GM21619 (cell line): ENCODE data around the gene PRR3.

Experiments
- ATAC-seq: cut with Tn5 transposase; IDR thresholded peaks from one replicate; pipeline ENCODE4 v1.9.1; 2021; ENCODE audit not compliant: unreplicated experiment

The PRR3 gene

DNA sequence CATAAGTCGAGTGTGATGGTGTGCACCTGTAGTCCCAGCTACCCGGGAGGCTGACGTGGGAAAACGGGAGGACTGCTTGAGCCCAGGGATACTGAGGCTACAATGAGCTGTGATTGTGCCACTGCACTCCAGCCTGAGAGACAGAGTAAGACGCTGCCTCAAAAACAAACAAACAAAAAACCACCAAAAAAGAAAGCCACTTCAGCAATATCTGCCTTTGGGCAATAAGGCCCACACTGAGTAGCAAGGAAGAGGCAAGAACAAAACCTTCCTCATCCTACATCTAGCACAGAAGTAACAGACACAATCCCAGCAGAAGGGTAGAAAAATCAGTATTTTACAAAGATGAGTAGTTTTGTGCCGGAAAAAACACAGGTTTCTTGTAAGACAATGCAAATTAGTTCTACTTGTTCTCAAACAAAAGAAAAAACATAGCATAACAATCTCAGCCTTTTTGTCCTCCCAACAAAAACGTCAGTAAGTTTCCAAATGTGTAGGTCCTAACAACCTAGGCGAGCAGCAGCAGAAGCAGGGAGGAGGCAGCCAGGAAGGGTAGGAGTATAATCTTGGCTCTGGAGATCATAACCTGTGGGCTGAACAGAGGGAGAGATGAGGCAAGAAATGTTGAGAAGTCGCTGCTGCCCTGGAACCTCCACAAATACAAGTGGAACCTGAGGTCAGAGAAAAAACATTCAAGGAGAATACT is 54.2 kb downstream of the PRR3 start:
- ATAC-seq: no peak

DNA sequence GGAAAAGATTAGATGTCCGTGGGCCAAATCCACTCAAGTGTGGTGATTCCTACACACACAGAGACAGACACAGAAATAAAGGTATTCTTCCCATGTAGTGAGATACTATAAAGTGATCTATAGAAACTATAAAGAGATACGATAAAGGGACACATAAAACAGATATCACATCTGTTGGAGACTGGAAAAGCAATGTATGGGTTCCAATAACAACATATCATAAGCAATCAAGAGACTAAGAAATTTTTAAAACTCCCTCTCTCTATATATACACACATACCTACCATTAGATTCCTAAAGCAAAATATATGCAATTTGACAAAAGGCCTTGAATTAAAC is 54.7 kb downstream of the PRR3 start:
- no peak for ATAC-seq

DNA sequence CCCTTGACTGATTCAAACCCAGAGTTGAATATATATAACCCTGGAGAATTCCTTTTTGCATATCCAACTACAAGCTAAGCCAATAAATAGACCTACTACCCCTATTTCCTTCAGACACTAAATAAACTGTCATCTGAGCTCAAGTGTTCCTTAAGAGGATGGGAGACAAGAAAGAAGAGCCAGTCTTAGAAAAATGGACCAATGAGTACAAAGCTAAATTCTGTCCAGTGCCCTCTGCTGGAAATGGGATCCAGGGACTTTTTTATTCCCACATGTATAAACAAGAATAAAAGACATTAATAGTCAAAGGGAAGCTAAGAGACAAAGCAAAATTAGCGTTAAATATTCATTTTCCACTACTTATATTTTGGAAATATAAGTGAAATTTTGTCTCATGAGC is 55.1 kb downstream of the PRR3 start:
- no peak for ATAC-seq

DNA sequence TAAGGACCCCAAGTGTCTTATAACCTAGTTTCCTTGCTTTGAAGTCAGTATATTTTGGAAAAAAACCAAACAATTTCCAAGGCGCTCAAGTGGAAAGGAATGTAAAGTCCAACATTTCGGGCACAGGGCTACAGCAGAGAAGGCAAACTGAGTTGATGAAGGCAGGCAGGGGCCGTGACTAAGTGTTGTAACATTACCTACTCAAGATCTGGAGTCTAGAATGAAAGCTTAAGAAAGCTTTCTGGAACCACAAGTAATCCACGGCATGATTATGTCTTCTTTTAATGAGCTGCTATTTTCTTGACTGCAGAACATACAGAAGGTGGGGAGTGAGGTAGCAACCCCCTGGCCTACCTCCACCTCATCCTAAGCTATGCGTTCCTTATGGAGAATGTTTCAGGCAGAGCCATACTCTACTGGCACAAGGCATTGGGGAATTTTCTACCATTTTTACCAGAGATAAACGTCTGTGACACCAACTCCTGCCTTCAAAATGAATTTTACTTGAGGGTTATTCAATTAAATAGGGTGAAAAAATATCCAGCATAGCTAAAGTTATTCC is 55.7 kb downstream of the PRR3 start:
- ATAC-seq: no peak
